SU-DHL-6 (cell line): ENCODE results near the gene NDFIP1.

Experiments used
- CTCF ChIP-seq: fragments of 200-600 bp; sonication (generic); IDR thresholded peaks from one replicate; pipeline ENCODE4 v1.5.1; 2017; ENCODE audit warnings: antibody characterized with exemption, mild to moderate bottlenecking, low read length, moderate library complexity; ENCODE audit not compliant: insufficient read depth, poor library complexity, severe bottlenecking
- EZH2phosphoT487 ChIP-seq: fragments of 200-600 bp; sonication (generic), shearing (Covaris generic); conservative IDR thresholded peaks from 2 replicates; pipeline ENCODE4 v1.6.1; 2018; ENCODE audit warnings: mild to moderate bottlenecking, antibody characterized with exemption, low read length, moderate library complexity, mixed read lengths

GRCh38 chr5:142197781-142198180, 89.2 kb downstream of the NDFIP1 start:
- TF ChIP-seq CTCF: no peak
- no peak for TF ChIP-seq EZH2phosphoT487
